H54 (cell line): ENCODE results near the gene UGT2B7.

Experiments used
- DNase-seq: peaks from one replicate; pipeline ENCODE4 v3.0.0; 2011; ENCODE audit warnings: low spot score, mixed read lengths; ENCODE audit not compliant: insufficient read length
- FAIRE-seq: peaks from 3 replicates; lab custom pipeline; 2011; peaks lifted over from hg19 to GRCh38; lab: Jason Lieb, UNC
- POLR2A ChIP-seq: IDR thresholded peaks from 2 replicates; pipeline ENCODE4 v1.6.1; 2011; ENCODE audit warnings: low read depth, mild to moderate bottlenecking, low read length

UGT2B7 gene

GRCh38 chr4:69064391-69064790, 31.9 kb upstream of the UGT2B7 start:
- TF ChIP-seq POLR2A: no peak
- FAIRE-seq (no peak), DNase-seq (no peak)

DNA sequence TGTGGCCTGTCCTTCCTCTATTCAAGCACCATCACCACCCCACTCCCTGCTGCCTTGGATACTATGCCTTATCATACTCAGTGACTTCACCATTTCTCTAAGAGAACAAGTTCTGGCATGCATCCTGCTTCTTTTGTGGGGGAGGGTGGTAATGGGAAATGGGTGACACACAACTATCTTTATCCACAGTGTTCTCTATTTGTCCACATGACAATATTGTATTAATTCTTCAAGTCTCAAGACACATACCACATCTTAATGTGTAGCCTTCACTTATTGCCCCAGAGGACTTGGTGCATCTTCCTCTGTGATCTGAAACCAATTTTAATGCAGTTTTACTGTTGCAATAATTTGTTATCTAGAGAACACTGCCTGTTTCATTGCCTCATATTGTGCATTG, 29.3 kb upstream of the UGT2B7 start:
- FAIRE-seq: no peak
- TF ChIP-seq POLR2A: no peak
- DNase-seq: no peak

DNA sequence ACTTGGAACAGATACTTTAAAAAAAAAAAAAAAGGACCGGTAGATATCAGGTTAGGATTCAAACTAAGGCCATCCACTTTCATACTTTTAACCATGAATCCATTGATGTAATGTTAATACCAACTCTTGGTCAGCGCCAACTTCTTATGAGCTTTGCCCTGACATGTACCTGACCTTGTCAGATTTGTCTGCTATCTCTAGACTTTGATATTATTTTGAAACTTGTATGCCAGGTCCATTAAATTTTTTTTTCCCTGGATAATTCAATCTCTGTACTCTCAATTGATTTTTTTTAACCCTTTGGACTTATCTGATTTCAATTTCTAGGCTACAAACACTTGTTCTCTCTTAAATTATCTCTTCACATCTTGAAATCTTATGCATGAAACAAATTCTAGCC, 27.2 kb upstream of the UGT2B7 start:
- no peak for FAIRE-seq
- DNase-seq: no peak
- TF ChIP-seq POLR2A: no peak

- FAIRE-seq: no peak
- no peak for TF ChIP-seq POLR2A
- no peak for DNase-seq
These were observed 25.7 kb upstream of the UGT2B7 start for GRCh38 chr4:69070590-69070989.

DNA sequence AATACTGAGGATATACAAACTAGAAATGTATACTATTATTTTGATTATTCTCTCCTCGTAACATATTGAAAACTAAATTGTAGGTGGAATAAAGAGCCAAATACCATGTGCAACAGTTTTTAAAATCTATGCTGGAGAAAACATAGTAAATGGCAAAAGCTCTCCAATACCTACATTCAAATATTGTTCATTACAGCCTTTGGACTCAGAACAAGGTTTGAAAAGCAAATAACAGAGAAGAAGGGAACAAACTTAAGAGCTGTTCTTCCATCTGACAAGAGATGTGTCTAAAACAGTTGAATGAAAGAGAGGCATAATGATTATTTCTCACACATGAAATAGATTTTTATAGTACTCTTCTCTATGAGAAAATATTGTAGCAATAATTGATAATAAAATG, 25.0 kb upstream of the UGT2B7 start:
- TF ChIP-seq POLR2A: no peak
- FAIRE-seq: no peak

DNA sequence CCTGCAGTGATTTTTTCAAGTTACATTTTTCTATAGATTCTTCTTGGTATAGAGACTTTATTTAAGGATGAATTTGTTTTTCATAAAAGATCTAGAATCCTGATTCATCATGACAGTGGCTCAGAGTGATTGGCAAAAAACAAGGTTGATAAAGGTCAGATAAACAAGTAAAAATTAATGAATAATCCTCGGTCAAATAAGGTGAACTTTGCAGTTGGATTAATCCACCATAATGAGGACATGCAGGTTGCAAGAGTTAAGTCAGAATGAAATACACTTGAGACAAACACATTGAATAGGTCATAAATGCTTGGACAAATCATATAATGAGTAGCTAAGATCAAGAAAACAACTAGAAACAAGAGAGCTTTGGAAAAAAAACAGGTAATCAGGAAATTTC, 22.9 kb upstream of the UGT2B7 start:
- FAIRE-seq: no peak
- TF ChIP-seq POLR2A: no peak

More for the DNA sequence above, 25.0 kb upstream of the UGT2B7 start:
- no peak for DNase-seq

GRCh38 chr4:69075061-69075792, 21.0 kb upstream of the UGT2B7 start:
- TF ChIP-seq POLR2A: no peak
- DNase-seq (no peak), FAIRE-seq (no peak)

More for the DNA sequence above, 22.9 kb upstream of the UGT2B7 start:
- DNase-seq: no peak

DNA sequence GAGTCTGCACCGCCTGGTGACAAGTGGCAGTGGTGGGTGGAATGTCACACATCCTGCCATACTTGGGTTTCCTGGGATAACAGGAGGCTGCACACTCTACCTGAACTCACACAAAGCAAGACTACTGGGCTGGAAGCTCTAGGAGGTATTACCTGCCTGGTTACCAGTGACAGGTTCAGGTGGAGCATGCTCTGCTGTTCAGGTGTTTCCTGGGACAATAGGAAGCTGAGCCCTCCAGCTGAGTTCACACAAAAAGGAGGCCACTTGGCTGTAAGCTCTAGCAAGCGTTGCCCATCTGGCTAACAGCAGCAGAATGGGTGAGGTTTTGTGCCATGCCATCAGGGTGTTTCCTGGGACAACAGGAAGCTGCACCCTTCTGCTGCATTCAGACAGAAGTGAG, 17.4 kb upstream of the UGT2B7 start:
- no peak for FAIRE-seq
- no peak for TF ChIP-seq POLR2A

DNA sequence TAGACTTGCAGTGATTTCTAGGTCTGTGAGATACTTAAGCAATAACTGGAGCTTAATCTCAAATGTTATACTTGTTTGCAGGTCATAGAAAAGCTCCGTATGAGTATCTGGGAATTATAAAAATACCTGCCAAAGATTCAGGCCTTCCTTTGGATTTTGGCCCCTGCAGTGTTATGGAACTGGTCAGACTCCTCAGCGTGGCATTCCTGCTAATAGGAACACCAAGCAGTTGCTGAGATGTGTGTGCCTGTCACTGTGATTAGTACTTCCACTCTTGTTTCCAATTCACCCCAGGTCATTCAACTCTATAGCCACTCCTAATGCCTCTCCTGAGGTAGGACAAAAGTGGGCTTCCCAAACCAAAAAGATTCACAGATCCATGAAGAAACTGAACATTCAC, 7.8 kb upstream of the UGT2B7 start:
- DNase-seq (no peak), FAIRE-seq (no peak)
- TF ChIP-seq POLR2A: no peak

More for the DNA sequence above, 17.4 kb upstream of the UGT2B7 start:
- no peak for DNase-seq

DNA sequence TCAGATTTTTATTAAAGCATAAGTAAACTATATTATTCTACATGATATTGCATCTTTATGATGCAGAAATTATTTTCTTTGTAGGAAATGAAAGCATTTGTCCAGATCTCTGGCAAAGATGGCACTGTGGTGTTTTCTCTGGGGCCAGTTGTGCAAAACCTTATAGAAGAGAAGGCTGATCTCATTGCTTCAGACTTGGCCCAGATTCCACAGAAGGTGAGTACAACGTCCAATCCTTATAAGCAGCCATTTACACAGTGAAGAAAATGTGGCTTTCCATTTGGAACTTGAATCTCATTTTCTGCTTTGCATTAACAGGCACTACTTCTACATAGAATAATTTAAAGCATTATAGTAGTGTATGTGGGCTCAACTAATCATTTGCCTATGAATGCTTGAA, 6.9 kb upstream of the UGT2B7 start:
- no peak for TF ChIP-seq POLR2A
- DNase-seq (no peak), FAIRE-seq (no peak)

DNA sequence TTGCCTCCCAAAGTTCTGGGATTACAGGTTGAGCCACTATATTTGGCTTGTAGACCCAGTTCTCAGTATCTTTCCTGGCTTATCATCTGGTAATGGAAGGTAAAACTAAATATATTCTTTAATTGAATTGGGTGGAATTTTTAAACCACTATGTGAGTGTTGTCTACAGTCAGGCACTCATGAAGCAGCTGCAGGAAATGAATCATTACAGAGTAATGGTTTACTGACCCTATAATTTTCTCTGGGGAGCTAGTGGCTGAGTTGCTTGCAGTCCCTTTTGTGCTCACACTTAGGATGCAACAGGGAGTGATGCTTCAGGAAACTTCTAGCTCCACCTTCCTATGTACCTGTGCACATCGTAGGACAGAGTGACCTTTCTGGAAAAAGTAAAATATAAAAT, 4.1 kb upstream of the UGT2B7 start:
- DNase-seq: peak; percentile 6
- FAIRE-seq: peak; percentile 65
- TF ChIP-seq POLR2A: no peak

- FAIRE-seq (no peak), DNase-seq (no peak)
- TF ChIP-seq POLR2A: no peak
These were observed 3.2 kb upstream of the UGT2B7 start for GRCh38 chr4:69092980-69093568.

GRCh38 chr4:69093681-69094080, 2.6 kb upstream of the UGT2B7 start:
- TF ChIP-seq POLR2A: no peak
- DNase-seq (no peak), FAIRE-seq (no peak)

GRCh38 chr4:69095301-69095731, 958 bp upstream of the UGT2B7 start:
- no peak for FAIRE-seq
- no peak for TF ChIP-seq POLR2A
- DNase-seq: no peak

GRCh38 chr4:69096810-69097209, 536 bp downstream of the UGT2B7 start:
- no peak for DNase-seq
- no peak for FAIRE-seq
- TF ChIP-seq POLR2A: no peak
